HG03565 (cell line): ENCODE measurements around the gene OR4Q3.
"Not testable (repeated sequence)": the region's sequence is repeated elsewhere in the genome, so short reads cannot be mapped to it uniquely, and the experiment has no call there.

Experiments
- ATAC-seq: cut with Tn5 transposase; IDR thresholded peaks from one replicate; pipeline ENCODE4 v1.9.1; 2021; ENCODE audit warnings: mild to moderate bottlenecking, moderate library complexity; ENCODE audit not compliant: unreplicated experiment

Gene OR4Q3

GRCh38 chr14:19743256-19743655 is at the start of gene OR4Q3:
OR4Q3 (plus strand) TSS chr14:19743571.
- ATAC-seq: no peak

GRCh38 chr14:19729359-19729758 is 14.0 kb upstream of the OR4Q3 start:
- ATAC-seq: no peak

- no peak for ATAC-seq
These were observed 13.6 kb upstream of the OR4Q3 start for GRCh38 chr14:19729763-19730162.

GRCh38 chr14:19733893-19734292 is 9.5 kb upstream of the OR4Q3 start:
- ATAC-seq: not testable (repeated sequence)

- not testable (repeated sequence) for ATAC-seq
These were observed 8.9 kb downstream of the OR4Q3 start for GRCh38 chr14:19752316-19752715.

- no peak for ATAC-seq
These were observed 10.8 kb downstream of the OR4Q3 start for GRCh38 chr14:19754172-19754571.

GRCh38 chr14:19771491-19771890 is 28.1 kb downstream of the OR4Q3 start:
- not testable (repeated sequence) for ATAC-seq

GRCh38 chr14:19771895-19772430 is 28.6 kb downstream of the OR4Q3 start:
- no peak for ATAC-seq

- ATAC-seq: not testable (repeated sequence)
These were observed 29.1 kb downstream of the OR4Q3 start for GRCh38 chr14:19772454-19772853.

- ATAC-seq: not testable (repeated sequence)
These were observed 29.8 kb downstream of the OR4Q3 start, which contains the start of gene OR4M1 for GRCh38 chr14:19773204-19773603. OR4M1 (plus strand) TSS chr14:19773504; CDS start chr14:19780323, 6,819 bp downstream.

- ATAC-seq: no peak
These were observed 32.2 kb downstream of the OR4Q3 start for GRCh38 chr14:19775587-19775986.

GRCh38 chr14:19785848-19786247 is 42.5 kb downstream of the OR4Q3 start:
- ATAC-seq: not testable (repeated sequence)

GRCh38 chr14:19787318-19787717 is 43.9 kb downstream of the OR4Q3 start:
- ATAC-seq: not testable (repeated sequence)

- ATAC-seq: not testable (repeated sequence)
These were observed 44.8 kb downstream of the OR4Q3 start for GRCh38 chr14:19788150-19788549.

- not testable (repeated sequence) for ATAC-seq
These were observed 53.2 kb downstream of the OR4Q3 start for GRCh38 chr14:19796520-19797108.
